NCI-H1417 treated with DMSO at 0.1 percent for 48 hours (cell line): ENCODE results near the gene STIM1.
"Not testable (repeated sequence)": the region's sequence is repeated elsewhere in the genome, so short reads cannot be mapped to it uniquely, and the experiment has no call there.

Experiments used
- DNase-seq: peaks from one replicate; lab custom pipeline; 2025; lab: John Stamatoyannopoulos, UW

Gene STIM1

GRCh38 chr11:4115128-4115527 lies 259.7 kb downstream of the STIM1 start:
- no peak for DNase-seq

- DNase-seq: no peak
Measured at GRCh38 chr11:4118107-4118506, 262.6 kb downstream of the STIM1 start.

DNA sequence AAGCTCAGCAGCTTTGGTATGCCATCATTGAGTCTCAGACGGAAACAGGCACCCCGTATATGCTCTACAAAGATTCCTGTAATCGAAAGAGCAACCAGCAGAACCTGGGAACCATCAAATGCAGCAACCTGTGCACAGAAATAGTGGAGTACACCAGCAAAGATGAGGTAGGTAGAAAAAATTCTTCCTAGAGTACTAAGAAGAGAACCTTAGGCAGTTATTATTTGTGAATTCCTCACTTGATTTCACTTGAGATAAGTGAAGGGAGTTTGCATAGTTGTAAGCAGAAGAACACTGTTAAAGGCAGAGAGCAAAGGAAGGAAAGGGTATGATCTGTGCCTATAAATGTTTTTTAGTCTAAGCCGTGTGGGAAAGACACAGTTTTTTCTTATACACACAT lies 267.8 kb downstream of the STIM1 start:
- no peak for DNase-seq

GRCh38 chr11:4125141-4125540 lies 269.7 kb downstream of the STIM1 start:
- DNase-seq: no peak

DNA sequence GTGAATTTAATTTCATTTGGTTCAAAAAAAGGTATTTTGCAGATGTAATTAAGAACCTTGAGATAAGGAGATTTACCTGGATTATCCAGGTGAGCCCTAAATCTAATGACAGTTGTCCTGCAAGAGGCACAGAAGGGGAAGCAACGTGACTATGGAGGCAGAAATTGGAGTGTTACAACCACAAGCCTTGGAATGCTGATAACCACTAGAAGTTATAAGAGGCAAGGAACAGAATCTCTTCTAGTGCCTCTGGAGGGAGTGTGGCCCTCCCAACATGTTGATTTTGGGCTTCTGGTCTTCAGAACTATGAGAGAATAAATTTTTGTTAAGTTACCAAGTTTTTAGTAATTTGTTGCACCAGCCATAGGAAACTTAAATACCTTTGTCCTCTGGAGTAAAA lies 271.9 kb downstream of the STIM1 start:
- DNase-seq: no peak

GRCh38 chr11:4130219-4130618 lies 274.8 kb downstream of the STIM1 start:
- not testable (repeated sequence) for DNase-seq

DNA sequence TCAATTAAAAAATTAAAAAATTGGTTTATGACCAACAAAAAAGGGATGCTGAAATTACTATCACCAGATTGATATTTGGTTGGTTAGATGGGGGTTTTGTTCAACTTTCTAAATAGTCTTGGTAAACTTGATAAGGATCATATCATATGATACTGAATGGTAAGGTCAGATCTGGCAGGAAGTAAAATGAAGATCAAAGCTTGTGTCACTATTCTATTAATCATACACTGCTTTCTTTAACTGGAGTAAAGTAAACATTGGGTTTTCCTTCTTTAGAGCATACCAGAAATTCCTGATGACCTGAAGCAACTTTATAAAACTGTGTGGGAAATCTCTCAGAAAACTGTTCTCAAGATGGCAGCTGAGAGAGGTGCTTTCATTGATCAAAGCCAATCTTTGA lies 279.3 kb downstream of the STIM1 start:
- no peak for DNase-seq

- DNase-seq: no peak
Measured at GRCh38 chr11:4138497-4138896, 283.0 kb downstream of the STIM1 start.

- no peak for DNase-seq
Measured at GRCh38 chr11:4140067-4140636, 284.7 kb downstream of the STIM1 start.
